Esophagus squamous epithelium (tissue), 4 donors: ENCODE results near the gene SRGAP2C.
"Not testable (repeated sequence)": the region's sequence is repeated elsewhere in the genome, so short reads cannot be mapped to it uniquely, and the experiment has no call there.

ENCODE experiments used
- CTCF ChIP-seq, 6 experiments: fragments of 450-650 bp in 4 of 6; fragments of 200-600 bp in 2 of 6; sonication (generic) in 2 of 6; IDR thresholded peaks; one replicate each; pipeline ENCODE4 v1.5.1; 2016 to 2019; ENCODE audit warnings: antibody characterized with exemption in 6 of 6, mild to moderate bottlenecking in 4 of 6, moderate library complexity in 4 of 6
- POLR2A ChIP-seq, 4 donors: fragments of 450-650 bp; IDR thresholded peaks; one replicate each; pipeline ENCODE4 v1.6.1; 2017; ENCODE audit warnings: antibody characterized with exemption in 4 of 4, mild to moderate bottlenecking in 4 of 4, moderate library complexity in 3 of 4

DNA sequence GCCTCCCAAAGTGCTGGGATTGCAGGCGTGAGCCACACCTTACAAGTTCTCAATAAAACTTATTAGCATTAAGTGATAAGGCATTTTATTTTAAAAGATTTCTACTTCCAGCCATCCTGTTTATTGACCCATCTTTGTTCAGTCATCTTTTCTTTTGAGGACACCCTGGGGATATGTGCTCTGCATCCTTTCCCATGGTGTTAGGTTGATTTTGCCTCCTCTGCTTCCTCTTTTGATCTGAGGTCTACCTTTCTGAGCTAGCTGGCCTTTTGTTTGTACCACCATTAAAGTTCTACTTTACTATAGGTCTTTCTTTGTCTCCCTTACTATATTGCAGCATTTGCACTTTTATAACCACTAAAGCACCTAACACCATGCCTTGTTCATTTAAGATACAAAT, 136.9 kb downstream of the SRGAP2C start:
- TF ChIP-seq CTCF, POLR2A (IDR thresholded peaks at IDR 0.05): not testable (repeated sequence)
